HCT116 (cell line): ENCODE data around the gene FAM210B. TPM values are rescaled to one million over a fixed set of nuclear protein-coding genes. Genes with fewer than 3 reads are reported as not detected.
A peak's percentile ranks its signal among the peaks of the same experiment; 100 is the strongest.

ENCODE experiments used
- ATAC-seq: fragments of 200-7000 bp; cut with Tn5 transposase; 2 replicates; pipeline ENCODE4 v1.9.1; 2020; ENCODE audit warnings: mild to moderate bottlenecking, moderate library complexity
- BruUV-seq: library from RNA; stranded (reverse); fragments of 400-500 nt; replicated peaks from 2 replicates; lab custom pipeline; 2021; lab: Mats Ljungman, UMichigan
- CTCF ChIA-PET: fragments of 300-600 bp; sonication (Branson Sonifier 250); formaldehyde crosslinking; loops from one replicate; lab custom pipeline; 2021; ENCODE audit warnings: antibody characterized with exemption; lab: Charles Lee
- POLR2A ChIA-PET: fragments of 300-600, 350-600 bp; sonication (Branson Sonifier 250); formaldehyde crosslinking; loops from one replicate; lab custom pipeline; 2021; ENCODE audit warnings: antibody characterized with exemption; lab: Charles Lee
- RAD21 ChIA-PET, 2 experiments: fragments of 300-600 bp; sonication (Branson Sonifier 250); formaldehyde crosslinking; loops; one replicate each; lab custom pipeline; 2023; ENCODE audit warnings: low total read pairs in 2 of 2; ENCODE audit not compliant: uncharacterized antibody in 2 of 2, unreplicated experiment in 2 of 2, low non-redundant PET in 1 of 2; lab: Charles Lee
- DNase-seq: peaks from one replicate; pipeline ENCODE4 v3.0.0-alpha.2; 2010; ENCODE audit warnings: low read depth, low spot score
- H2AFZ ChIP-seq: fragments of 200-600 bp; shearing (Covaris generic), sonication (generic); 2 replicates; pipeline ENCODE4 v1.6.1; 2017; ENCODE audit warnings: low read depth, mixed run types, mixed read lengths, antibody characterized with exemption, low read length; ENCODE audit not compliant: poor library complexity, severe bottlenecking
- H3K27ac ChIP-seq: 2 replicates; pipeline ENCODE4 v1.5.1; 2012; ENCODE audit warnings: low read depth, low read length
- H3K27me3 ChIP-seq: fragments of 200-600 bp; sonication (generic); 2 replicates; pipeline ENCODE4 v1.6.1; 2016; ENCODE audit warnings: mixed run types, low read length, mixed read lengths; ENCODE audit not compliant: insufficient read depth
- H3K36me3 ChIP-seq, 2 experiments: fragments of 200-500 bp in 1 of 2; fragments of 200-600 bp in 1 of 2; sonication (Bioruptor generic) in 1 of 2; sonication (generic) in 1 of 2; 2 replicates each; pipeline versions ENCODE4 v1.5.1 to v1.6.1; 2014 to 2016; ENCODE audit warnings: low read length in 2 of 2, inconsistent platforms in 1 of 2, mixed read lengths in 1 of 2, mixed run types in 1 of 2; ENCODE audit not compliant: insufficient read depth in 2 of 2, control insufficient read depth in 1 of 2
- H3K4me1 ChIP-seq, 2 experiments: fragments of 200-600 bp in 1 of 2; sonication (generic) in 1 of 2; 2 replicates each; pipeline versions ENCODE4 v1.5.1 to v1.6.1; 2012 to 2017; ENCODE audit warnings: low read length in 2 of 2, inconsistent platforms in 1 of 2, mild to moderate bottlenecking in 1 of 2, mixed read lengths in 1 of 2, mixed run types in 1 of 2, moderate library complexity in 1 of 2; ENCODE audit not compliant: insufficient read depth in 2 of 2, control insufficient read depth in 1 of 2
- H3K4me2 ChIP-seq: fragments of 200-600 bp; sonication (generic); 2 replicates; pipeline ENCODE4 v1.6.1; 2017; ENCODE audit warnings: mixed run types, low read length, mixed read lengths
- H3K4me3 ChIP-seq, 2 experiments: fragments of 200-600 bp in 1 of 2; sonication (generic) in 1 of 2; replicated peaks in 1 of 2; 2 replicates each; pipeline ENCODE4 v1.5.1; 2011 to 2016; ENCODE audit warnings: low read length in 2 of 2, control low read depth in 1 of 2, low read depth in 1 of 2, mild to moderate bottlenecking in 1 of 2, mixed read lengths in 1 of 2, mixed run types in 1 of 2
- H3K79me2 ChIP-seq: fragments of 200-600 bp; sonication (generic); 2 replicates; pipeline ENCODE4 v1.6.1; 2017; ENCODE audit warnings: mild to moderate bottlenecking, mixed run types, low read length, moderate library complexity, mixed read lengths; ENCODE audit not compliant: insufficient read depth
- H3K9ac ChIP-seq: fragments of 200-600 bp; sonication (generic); 2 replicates; pipeline ENCODE4 v1.6.1; 2016; ENCODE audit warnings: low read length, mixed read lengths
- H3K9me2 ChIP-seq: fragments of 200-600 bp; sonication (generic), shearing (Covaris generic); 2 replicates; pipeline ENCODE4 v1.6.1; 2017; ENCODE audit warnings: mixed run types, mild to moderate bottlenecking, moderate library complexity; ENCODE audit not compliant: insufficient read depth
- H3K9me3 ChIP-seq, 2 experiments: fragments of 200-500 bp in 1 of 2; fragments of 200-600 bp in 1 of 2; sonication (Bioruptor generic) in 1 of 2; sonication (generic) in 1 of 2; 2 replicates each; pipeline ENCODE4 v1.6.1; 2014 to 2017; ENCODE audit warnings: low read length in 2 of 2, mixed read lengths in 2 of 2, inconsistent platforms in 1 of 2, low read depth in 1 of 2, mild to moderate bottlenecking in 1 of 2, mixed run types in 1 of 2, moderate library complexity in 1 of 2; ENCODE audit not compliant: control insufficient read depth in 1 of 2, insufficient read depth in 1 of 2
- H4K20me1 ChIP-seq: fragments of 200-600 bp; sonication (generic), shearing (Covaris generic); 2 replicates; pipeline ENCODE4 v1.6.1; 2017; ENCODE audit warnings: mixed run types, mild to moderate bottlenecking, moderate library complexity; ENCODE audit not compliant: insufficient read depth
- POLR2A ChIP-seq: IDR thresholded peaks from 2 replicates; pipeline ENCODE4 v1.7.0; 2011; ENCODE audit warnings: borderline replicate concordance; ENCODE audit not compliant: insufficient read depth, insufficient read length; ENCODE audit errors: extremely low read depth
- RAD21 ChIP-seq: IDR thresholded peaks from 2 replicates; pipeline ENCODE4 v1.6.1; 2012; ENCODE audit warnings: low read depth, mild to moderate bottlenecking
- TCF7L2 ChIP-seq: IDR thresholded peaks from 2 replicates; pipeline ENCODE4 v1.7.0; 2011; ENCODE audit warnings: borderline replicate concordance, inconsistent platforms; ENCODE audit not compliant: insufficient read depth, insufficient read length; ENCODE audit errors: extremely low read depth
- ZFX ChIP-seq: fragments of 450-650 bp; IDR thresholded peaks from 2 replicates; pipeline ENCODE4 v1.6.1; 2017
- intact Hi-C: fragments of 100-400 bp; cut with micrococcal nuclease; formaldehyde crosslinking; loops from 2 replicates; pipeline ENCODE4 v1.10.0; 2022
- total RNA-seq: library from RNA; stranded (reverse); gene quantifications from one replicate; pipeline ENCODE4 v1.2.1, GENCODE V29; 2021; ENCODE audit not compliant: unreplicated experiment
- TF ChIP-seq, protein P1 (sequence below): IDR thresholded peaks from 2 replicates; pipeline ENCODE4 v1.6.1; 2012
- TF ChIP-seq, protein P2 (sequence below): IDR thresholded peaks from 2 replicates; pipeline ENCODE4 v1.6.1; 2012
- TF ChIP-seq, protein P3 (sequence below): IDR thresholded peaks from 2 replicates; pipeline ENCODE4 v1.6.1; 2012; ENCODE audit warnings: low read depth

FAM210B gene
- total RNA-seq, 1 experiment from 2014 or later = 12.0 TPM

DNA sequence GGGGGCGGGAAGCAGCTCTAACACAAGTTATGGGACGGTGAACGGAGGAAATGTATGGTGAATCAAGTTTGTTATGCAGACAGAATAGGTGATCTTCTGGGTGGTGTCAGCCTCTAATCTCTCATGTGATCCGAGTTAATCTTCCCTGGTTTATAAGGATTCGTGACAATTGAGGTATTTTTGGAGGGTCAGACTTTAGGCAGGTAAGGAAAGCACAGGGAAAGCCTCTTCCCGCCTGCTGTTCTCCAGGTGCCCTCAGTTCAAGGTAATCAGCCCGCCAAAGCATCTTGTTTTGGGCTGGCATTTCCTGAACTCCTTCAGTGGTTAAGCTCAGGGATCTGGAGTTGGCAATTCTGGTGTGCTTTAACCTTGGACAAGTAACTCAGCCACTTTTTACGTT is 34.9 kb downstream of the FAM210B start:
- CTCF ChIA-PET = no interaction called here
- peak overlapping the region; percentile 87 to 98 for H3K4me3 ChIP-seq
- ATAC-seq = no peak
- intact Hi-C loops = loop anchor here (5.0 kb wide), 2 partner anchors 74 to 959 kb away; partner anchors contain the start of genes RAE1 and RTF2
- no peak for DNase-seq
- TF ChIP-seq, protein P1, sequence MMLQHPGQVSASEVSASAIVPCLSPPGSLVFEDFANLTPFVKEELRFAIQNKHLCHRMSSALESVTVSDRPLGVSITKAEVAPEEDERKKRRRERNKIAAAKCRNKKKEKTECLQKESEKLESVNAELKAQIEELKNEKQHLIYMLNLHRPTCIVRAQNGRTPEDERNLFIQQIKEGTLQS = no peak
- no peak for TF ChIP-seq ZFX
- no peak for TF ChIP-seq POLR2A
- TF ChIP-seq TCF7L2 = no peak
- TF ChIP-seq, protein P2, sequence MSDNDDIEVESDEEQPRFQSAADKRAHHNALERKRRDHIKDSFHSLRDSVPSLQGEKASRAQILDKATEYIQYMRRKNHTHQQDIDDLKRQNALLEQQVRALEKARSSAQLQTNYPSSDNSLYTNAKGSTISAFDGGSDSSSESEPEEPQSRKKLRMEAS = no peak
- TF ChIP-seq, protein P3, sequence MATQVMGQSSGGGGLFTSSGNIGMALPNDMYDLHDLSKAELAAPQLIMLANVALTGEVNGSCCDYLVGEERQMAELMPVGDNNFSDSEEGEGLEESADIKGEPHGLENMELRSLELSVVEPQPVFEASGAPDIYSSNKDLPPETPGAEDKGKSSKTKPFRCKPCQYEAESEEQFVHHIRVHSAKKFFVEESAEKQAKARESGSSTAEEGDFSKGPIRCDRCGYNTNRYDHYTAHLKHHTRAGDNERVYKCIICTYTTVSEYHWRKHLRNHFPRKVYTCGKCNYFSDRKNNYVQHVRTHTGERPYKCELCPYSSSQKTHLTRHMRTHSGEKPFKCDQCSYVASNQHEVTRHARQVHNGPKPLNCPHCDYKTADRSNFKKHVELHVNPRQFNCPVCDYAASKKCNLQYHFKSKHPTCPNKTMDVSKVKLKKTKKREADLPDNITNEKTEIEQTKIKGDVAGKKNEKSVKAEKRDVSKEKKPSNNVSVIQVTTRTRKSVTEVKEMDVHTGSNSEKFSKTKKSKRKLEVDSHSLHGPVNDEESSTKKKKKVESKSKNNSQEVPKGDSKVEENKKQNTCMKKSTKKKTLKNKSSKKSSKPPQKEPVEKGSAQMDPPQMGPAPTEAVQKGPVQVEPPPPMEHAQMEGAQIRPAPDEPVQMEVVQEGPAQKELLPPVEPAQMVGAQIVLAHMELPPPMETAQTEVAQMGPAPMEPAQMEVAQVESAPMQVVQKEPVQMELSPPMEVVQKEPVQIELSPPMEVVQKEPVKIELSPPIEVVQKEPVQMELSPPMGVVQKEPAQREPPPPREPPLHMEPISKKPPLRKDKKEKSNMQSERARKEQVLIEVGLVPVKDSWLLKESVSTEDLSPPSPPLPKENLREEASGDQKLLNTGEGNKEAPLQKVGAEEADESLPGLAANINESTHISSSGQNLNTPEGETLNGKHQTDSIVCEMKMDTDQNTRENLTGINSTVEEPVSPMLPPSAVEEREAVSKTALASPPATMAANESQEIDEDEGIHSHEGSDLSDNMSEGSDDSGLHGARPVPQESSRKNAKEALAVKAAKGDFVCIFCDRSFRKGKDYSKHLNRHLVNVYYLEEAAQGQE = no peak
- TF ChIP-seq RAD21 = no peak
- no peaks in the 10 kb centered on the region for H4K20me1 ChIP-seq
- H3K36me3 ChIP-seq = peaks cover 37 to 42% of the 10 kb centered on the region in 2 experiments
- peak overlapping the region; percentile 89 for H3K4me2 ChIP-seq
- RAD21 ChIA-PET = no interaction called here
- no peak overlapping the region for H2AFZ ChIP-seq
- no peaks in the 10 kb centered on the region for H3K9me3 ChIP-seq
- peaks cover 95% of the 10 kb centered on the region for H3K79me2 ChIP-seq
- no TSS peak for BruUV-seq
- H3K4me1 ChIP-seq = peaks cover 11 to 16% of the 10 kb centered on the region in 2 experiments; a peak in 3 of 4 replicates
- no peaks in the 10 kb centered on the region for H3K9me2 ChIP-seq
- H3K27me3 ChIP-seq = no peaks in the 10 kb centered on the region
- H3K27ac ChIP-seq = peak overlapping the region; percentile 96; the same call in 1 of the 2 replicates
- peak overlapping the region; percentile 100 for H3K9ac ChIP-seq
- POLR2A ChIA-PET = no interaction called here
